OCI-LY3 (cell line): ENCODE measurements around the gene RPS6KC1.
"Not testable (repeated sequence)": the region's sequence is repeated elsewhere in the genome, so short reads cannot be mapped to it uniquely, and the experiment has no call there.

Experiments
- H2AFZ ChIP-seq: fragments of 200-600, 300-600 bp; shearing (Covaris generic); 2 replicates; pipeline ENCODE4 v1.6.0; 2014; ENCODE audit warnings: antibody characterized with exemption, low read depth, low read length
- H3K27ac ChIP-seq: fragments of 200-600, 300-600 bp; sonication (generic); 2 replicates; pipeline ENCODE4 v1.5.1; 2014; ENCODE audit warnings: mild to moderate bottlenecking, low read length, moderate library complexity, mixed read lengths
- H3K27me3 ChIP-seq: fragments of 200-600, 300-600 bp; sonication (generic); 2 replicates; pipeline ENCODE4 v1.6.1; 2014; ENCODE audit warnings: low read depth, low read length, mixed read lengths
- H3K36me3 ChIP-seq: fragments of 200-600, 300-600 bp; sonication (generic); replicated peaks from 2 replicates; pipeline ENCODE3; 2014; ENCODE audit warnings: low read depth, low read length, mixed read lengths
- H3K4me1 ChIP-seq: fragments of 300-600, 200-600 bp; sonication (generic); 2 replicates; pipeline ENCODE4 v1.6.1; 2014; ENCODE audit warnings: low read length, mixed read lengths
- H3K4me2 ChIP-seq: fragments of 200-600, 300-600 bp; sonication (generic); 2 replicates; pipeline ENCODE4 v1.6.1; 2014; ENCODE audit warnings: low read length, mixed read lengths
- H3K4me3 ChIP-seq: fragments of 300-600, 200-600 bp; sonication (generic); 2 replicates; pipeline ENCODE4 v1.5.1; 2014; ENCODE audit warnings: antibody characterized with exemption, mild to moderate bottlenecking, low read length, moderate library complexity
- H3K79me2 ChIP-seq: fragments of 300-600, 200-600 bp; shearing (Covaris generic); 2 replicates; pipeline ENCODE4 v1.6.1; 2014; ENCODE audit warnings: mild to moderate bottlenecking, low read length, mixed read lengths
- H3K9ac ChIP-seq: fragments of 300-600, 200-600 bp; shearing (Covaris generic); 2 replicates; pipeline ENCODE4 v1.6.0; 2014; ENCODE audit warnings: mild to moderate bottlenecking, low read length, moderate library complexity
- H3K9me3 ChIP-seq: fragments of 200-600, 300-600 bp; shearing (Covaris generic); 2 replicates; pipeline ENCODE4 v1.6.1; 2014; ENCODE audit warnings: low read length, mixed read lengths; ENCODE audit not compliant: insufficient read depth
- H4K20me1 ChIP-seq: fragments of 200-600, 300-600 bp; sonication (generic); 2 replicates; pipeline ENCODE4 v1.6.1; 2016; ENCODE audit warnings: low read length, mixed read lengths; ENCODE audit not compliant: insufficient read depth
- EZH2phosphoT487 ChIP-seq: fragments of 200-600 bp; shearing (Covaris generic); IDR thresholded peaks from 2 replicates; pipeline ENCODE4 v1.6.1; 2018; ENCODE audit warnings: antibody characterized with exemption, mixed run types, low read depth
- TF ChIP-seq, protein P1 (sequence below): fragments of 200-600, 300-600 bp; sonication (generic); IDR thresholded peaks from 2 replicates; pipeline ENCODE4 v1.5.1; 2014; ENCODE audit warnings: antibody characterized with exemption, low read length, low read depth

Gene RPS6KC1

DNA sequence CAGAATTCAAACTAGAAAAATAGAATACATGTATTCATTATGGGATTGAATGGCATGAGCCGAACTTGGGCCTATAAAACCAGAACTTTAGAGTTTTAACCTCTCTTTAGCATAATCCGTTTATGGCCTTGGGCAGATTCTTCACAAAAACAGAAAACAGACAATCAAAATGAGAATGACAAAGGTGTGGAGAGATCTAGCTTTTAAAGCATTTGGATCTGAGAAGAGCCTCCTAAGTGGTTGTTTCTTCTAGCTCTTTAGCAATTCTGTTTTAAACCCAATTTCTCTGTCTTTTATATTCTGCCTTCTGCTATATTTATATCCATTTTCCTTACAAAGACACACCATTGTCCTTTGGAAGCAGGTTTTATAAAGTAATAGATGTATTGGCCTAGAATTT is 160.2 kb downstream of the RPS6KC1 start:
- no peak overlapping the region for H3K4me2 ChIP-seq
- no peaks in the 10 kb centered on the region for H3K79me2 ChIP-seq
- H4K20me1 ChIP-seq = no peaks in the 10 kb centered on the region
- H3K27ac ChIP-seq = no peak overlapping the region
- no peaks in the 10 kb centered on the region for H3K4me1 ChIP-seq
- no peak for TF ChIP-seq EZH2phosphoT487
- TF ChIP-seq, protein P1, sequence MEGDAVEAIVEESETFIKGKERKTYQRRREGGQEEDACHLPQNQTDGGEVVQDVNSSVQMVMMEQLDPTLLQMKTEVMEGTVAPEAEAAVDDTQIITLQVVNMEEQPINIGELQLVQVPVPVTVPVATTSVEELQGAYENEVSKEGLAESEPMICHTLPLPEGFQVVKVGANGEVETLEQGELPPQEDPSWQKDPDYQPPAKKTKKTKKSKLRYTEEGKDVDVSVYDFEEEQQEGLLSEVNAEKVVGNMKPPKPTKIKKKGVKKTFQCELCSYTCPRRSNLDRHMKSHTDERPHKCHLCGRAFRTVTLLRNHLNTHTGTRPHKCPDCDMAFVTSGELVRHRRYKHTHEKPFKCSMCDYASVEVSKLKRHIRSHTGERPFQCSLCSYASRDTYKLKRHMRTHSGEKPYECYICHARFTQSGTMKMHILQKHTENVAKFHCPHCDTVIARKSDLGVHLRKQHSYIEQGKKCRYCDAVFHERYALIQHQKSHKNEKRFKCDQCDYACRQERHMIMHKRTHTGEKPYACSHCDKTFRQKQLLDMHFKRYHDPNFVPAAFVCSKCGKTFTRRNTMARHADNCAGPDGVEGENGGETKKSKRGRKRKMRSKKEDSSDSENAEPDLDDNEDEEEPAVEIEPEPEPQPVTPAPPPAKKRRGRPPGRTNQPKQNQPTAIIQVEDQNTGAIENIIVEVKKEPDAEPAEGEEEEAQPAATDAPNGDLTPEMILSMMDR = no peak
- no peak overlapping the region for H3K9ac ChIP-seq
- peaks cover 19% of the 10 kb centered on the region for H3K36me3 ChIP-seq
- H2AFZ ChIP-seq = no peak overlapping the region
- no peaks in the 10 kb centered on the region for H3K27me3 ChIP-seq
- H3K9me3 ChIP-seq = no peaks in the 10 kb centered on the region
- H3K4me3 ChIP-seq = no peak overlapping the region

DNA sequence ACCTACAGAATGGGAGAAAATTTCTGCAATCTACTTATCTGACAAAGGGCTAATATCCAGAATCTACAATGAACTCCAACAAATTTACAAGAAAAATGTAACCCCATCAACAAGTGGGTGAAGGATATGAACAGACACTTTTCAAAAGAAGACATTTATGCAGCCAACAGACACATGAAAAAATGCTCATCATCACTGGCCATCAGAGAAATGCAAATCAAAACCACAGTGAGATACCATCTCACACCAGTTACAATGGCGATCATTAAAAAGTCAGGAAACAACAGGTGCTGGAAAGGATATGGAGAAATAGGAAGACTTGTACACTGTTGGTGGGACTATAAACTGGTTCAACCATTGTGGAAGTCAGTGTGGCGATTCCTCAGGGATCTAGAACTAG is 168.0 kb downstream of the RPS6KC1 start:
- H3K27me3 ChIP-seq, H3K9me3 ChIP-seq, H3K4me3 ChIP-seq, H3K9ac ChIP-seq, H3K27ac ChIP-seq, H2AFZ ChIP-seq, H3K79me2 ChIP-seq, H3K4me2 ChIP-seq, H3K4me1 ChIP-seq, H4K20me1 ChIP-seq, H3K36me3 ChIP-seq: not testable (repeated sequence)

DNA sequence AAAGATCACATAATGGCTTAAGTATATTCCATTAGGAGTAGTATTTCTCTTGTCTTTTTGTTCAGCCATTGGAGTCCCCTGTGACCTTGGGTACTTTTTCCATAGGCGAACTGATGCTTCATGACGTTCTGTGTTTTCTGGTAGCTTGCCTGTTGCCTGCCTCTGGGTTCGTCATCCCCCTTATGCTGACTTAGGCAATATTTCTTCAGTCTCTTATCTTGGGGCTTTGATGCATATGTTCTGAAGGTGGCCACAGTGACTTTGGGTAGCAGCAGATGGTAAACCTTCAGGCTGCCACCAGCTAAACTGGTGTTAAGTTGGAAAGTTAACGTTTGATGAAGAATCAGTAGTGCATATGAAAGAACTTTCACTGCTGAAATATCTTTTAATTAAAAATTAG is 170.2 kb downstream of the RPS6KC1 start:
- H3K27me3 ChIP-seq = no peaks in the 10 kb centered on the region
- H3K79me2 ChIP-seq = no peaks in the 10 kb centered on the region
- H3K27ac ChIP-seq = no peak overlapping the region
- no peak overlapping the region for H3K4me3 ChIP-seq
- TF ChIP-seq, protein P1 = no peak
- no peak for TF ChIP-seq EZH2phosphoT487
- H3K9ac ChIP-seq = no peak overlapping the region
- H3K9me3 ChIP-seq = no peaks in the 10 kb centered on the region
- no peaks in the 10 kb centered on the region for H3K4me1 ChIP-seq
- no peaks in the 10 kb centered on the region for H4K20me1 ChIP-seq
- H3K36me3 ChIP-seq = no peaks in the 10 kb centered on the region
- no peak overlapping the region for H3K4me2 ChIP-seq
- H2AFZ ChIP-seq = no peak overlapping the region

DNA sequence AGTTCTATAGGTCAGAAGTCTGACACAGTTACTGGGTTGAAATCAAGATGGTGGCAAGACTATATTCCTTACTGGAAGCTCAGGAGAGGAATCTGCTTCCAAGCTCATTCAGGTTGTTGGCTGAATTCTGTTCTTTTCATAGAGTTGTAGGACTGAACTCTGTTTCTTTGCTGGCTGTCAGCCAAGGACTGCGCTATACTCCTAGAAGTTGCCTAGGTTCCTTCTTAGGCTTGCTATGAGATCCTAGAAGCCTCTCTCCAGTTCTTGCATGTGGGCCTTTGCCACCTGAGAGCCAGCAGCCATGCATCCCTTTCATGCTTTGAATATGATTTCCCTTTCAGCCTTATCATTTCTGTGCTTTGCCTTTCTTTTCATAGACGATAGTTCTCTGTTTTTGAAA is 176.4 kb downstream of the RPS6KC1 start:
- Histone ChIP-seq H3K4me2 (no peak overlapping the region), H3K79me2 (no peaks in the 10 kb centered on the region), H3K9ac (no peak overlapping the region), H3K4me1 (no peaks in the 10 kb centered on the region), H3K27me3 (no peaks in the 10 kb centered on the region), H3K27ac (no peak overlapping the region), H3K9me3 (no peaks in the 10 kb centered on the region), H2AFZ (no peak overlapping the region), H4K20me1 (no peaks in the 10 kb centered on the region), H3K4me3 (no peak overlapping the region), H3K36me3 (peaks cover 4% of the 10 kb centered on the region)
- TF ChIP-seq EZH2phosphoT487 = no peak
- TF ChIP-seq, protein P1 = no peak

DNA sequence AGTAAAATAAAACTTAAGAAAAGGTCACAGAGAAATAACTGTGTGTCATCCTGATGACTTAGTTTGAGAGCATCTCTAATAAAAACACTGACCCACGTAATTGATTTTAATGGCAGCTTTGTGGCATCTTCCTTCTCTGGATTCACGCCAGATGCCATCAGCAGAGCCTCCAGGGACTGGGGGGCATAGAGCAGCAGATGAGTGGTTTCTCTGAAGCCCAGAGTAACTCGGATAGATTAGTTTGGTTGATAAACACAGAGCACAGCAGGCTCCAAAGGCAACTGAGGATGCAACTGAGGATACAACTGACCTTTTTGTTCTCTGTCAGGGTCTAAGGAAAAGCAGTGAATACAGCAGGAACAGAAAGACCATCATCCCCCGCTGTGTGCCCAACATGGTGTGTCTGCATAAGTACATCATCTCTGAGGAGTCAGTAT is 180.8 kb downstream of the RPS6KC1 start:
- TF ChIP-seq, protein P1 = no peak
- TF ChIP-seq EZH2phosphoT487 = no peak
- Histone ChIP-seq H3K9me3 (no peaks in the 10 kb centered on the region), H4K20me1 (no peaks in the 10 kb centered on the region), H3K27ac (no peak overlapping the region), H3K36me3 (peaks cover 6% of the 10 kb centered on the region), H3K79me2 (no peaks in the 10 kb centered on the region), H2AFZ (no peak overlapping the region), H3K4me3 (no peak overlapping the region), H3K9ac (no peak overlapping the region), H3K4me1 (no peaks in the 10 kb centered on the region), H3K27me3 (no peaks in the 10 kb centered on the region), H3K4me2 (no peak overlapping the region)
